ENCODE measurements around the gene NCDN.

NCDN gene

DNA sequence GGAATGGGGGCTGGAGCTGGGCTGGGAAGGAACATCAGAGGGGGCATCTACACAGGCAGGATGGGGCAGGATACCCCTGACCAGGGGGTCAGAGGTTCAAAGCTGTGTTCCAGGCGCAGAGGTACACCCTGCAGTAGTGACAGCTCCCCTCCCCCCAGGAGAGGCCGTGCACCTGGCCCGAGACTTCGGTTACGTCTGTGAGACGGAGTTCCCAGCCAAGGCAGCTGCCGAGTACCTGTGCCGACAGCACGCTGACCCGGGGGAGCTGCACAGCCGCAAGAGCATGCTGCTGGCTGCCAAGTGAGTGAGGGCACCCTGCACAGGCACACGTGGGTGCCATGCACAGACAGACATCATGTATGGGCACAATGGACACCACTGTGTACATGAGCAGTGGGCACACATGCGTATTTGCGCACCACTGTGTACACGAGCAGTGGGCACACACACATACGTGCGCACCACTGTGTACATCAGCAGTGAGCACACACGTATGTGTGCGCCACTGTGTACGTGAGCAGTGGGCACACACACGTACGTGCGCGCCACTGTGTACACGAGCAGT lies 33.0 kb downstream of the NCDN start:
- no peak for DNase-seq (ENCODE audit: low spot score)

DNA sequence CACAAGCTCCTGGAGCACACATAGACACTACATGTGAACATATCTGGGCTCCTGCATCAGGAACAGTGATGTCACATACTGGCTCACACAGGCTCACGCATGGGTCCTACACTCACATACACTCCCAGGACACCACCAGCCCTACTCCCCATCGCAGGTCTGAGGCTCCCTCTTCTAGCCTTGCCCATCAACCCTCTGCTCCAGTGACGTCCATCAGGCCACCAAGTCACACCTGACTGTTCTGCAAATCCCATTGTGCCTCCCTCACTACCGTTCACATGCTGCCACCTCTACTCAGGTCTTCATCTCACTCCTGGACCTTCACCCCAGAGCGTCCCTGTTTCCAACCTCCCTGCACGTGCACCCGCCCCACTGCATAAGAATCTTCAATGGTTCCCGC lies 33.6 kb downstream of the NCDN start:
- DNase-seq (ENCODE audit: low spot score), result no peak

DNA sequence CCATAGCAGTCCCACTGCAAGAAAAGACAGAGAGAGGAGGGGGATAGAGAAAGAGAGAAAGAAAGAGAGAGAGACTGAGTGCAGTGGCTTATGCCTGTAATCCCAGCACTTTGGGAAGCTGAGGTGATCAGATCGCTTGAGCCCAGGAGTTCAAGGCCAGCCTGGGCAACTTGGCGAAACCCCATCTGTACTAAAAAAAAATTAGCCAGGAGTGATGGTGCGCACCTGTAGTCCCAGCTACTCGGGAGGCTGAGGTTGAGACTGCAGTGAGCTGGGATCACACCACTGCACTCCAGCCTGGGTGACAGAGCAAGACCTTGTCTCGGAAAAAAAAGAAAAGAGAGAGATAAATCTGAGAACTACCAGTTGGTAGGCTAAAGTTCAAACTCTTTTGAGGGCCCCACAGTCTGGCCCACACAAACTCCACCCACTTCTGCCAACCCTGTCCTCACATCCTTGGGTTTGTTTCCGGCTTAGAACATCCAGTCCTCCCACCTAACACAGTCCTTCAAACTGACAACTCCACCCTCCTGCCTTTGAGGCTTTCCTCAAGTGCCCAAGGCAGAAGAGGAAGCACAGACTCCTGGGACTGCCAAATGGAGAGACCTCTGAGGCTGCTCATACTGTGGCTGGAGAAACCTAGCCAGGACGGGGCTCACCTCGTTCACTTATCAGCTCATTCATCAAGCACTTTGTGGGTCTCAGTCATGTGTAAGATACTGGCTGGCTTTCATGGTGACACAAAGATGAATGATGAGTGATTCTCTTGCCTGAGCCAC lies 35.6 kb downstream of the NCDN start:
- DNase-seq (ENCODE audit: low spot score), result no peak

DNA sequence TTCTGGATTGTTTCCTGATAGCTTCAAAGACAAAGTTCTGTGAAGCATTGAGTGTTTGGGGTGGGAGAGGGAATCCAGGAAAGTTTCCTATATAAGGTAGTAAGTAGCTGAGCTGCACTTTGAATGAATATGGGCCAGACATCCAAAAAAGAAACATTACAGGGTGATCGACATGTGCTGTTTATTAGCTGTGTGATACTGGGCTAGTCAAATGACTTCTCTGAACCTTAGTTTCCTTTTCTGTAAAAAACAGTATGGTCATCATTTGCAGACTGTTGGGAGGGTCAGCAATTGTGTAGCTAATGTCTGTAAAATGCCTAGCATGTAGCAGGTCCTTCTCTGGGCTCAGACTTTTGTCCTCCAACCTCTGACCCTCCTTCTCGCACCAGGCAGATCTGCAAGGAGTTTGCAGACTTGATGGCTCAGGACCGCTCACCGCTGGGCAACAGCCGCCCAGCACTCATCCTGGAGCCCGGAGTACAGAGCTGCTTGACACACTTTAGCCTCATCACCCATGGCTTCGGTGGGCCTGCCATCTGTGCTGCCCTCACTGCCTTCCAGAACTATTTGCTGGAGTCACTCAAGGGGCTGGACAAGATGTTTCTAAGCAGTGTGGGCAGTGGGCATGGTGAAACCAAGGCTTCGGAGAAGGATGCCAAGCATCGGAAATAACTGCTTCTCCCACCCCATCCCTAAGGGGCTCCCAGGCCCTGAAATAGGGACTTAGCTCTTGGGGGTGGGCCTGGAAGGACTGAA lies 36.6 kb downstream of the NCDN start:
- no peak for DNase-seq (ENCODE audit: low spot score)

DNA sequence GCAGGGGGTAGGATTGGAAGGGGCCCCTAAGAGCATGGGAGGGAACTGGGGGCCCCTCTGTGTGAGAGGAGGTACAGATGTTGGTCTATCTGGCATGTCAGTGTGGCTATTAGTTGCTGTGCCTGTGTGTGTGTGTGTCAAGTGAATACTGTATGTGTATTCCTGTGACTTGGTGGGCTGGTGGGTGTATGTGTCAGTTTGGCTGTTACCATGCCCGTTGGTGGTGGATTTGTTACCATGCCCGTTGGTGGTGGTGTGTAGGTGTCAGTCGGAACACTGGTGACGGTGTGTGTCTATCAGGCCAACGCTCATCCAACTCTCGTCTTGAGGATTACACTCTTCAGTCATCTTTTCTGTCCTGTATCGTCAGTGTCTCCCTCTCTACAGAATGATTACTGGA lies 38.1 kb downstream of the NCDN start:
- no peak for DNase-seq (ENCODE audit: low spot score)

DNA sequence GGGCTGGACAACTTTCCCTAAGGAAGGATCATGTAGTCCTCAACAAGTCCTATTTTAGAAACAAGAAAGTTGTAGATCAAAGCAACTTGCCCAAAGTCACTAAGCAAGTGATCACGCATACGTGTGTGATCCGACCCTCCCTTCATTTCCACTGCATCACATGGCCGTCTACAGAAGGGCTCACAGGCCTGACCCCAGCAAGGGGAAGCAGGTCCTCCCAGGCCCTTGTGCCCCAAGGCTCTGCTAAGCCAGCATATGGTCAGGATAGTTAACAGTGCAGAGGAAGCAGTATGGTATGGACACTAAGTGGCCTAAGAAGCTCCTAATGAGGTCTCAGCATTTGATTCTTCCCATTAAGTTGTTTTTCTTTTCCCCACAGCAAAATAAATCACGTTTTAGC lies 40.3 kb downstream of the NCDN start:
- no peak for DNase-seq (ENCODE audit: low spot score)

DNA sequence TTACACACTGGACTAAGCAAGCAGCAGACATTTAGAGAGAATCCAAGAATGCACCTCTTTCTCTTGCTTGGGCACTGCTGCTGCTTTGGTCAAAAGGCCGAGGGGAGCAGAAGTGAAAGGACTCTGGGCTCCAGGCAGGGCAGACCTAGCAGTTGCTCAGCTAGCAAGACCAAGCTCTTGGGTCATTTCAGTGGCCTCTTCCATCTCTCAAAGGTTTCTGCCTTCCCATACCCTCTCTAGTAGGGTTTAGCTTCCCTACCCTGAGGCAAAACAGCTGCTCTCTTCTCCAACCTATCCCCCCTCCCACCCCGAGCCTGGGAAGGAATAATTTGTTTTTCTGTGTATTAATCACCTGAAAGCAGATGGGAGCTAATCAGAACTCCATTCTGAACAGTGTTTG lies 41.3 kb downstream of the NCDN start:
- DNase-seq (ENCODE audit: low spot score), result no peak

DNA sequence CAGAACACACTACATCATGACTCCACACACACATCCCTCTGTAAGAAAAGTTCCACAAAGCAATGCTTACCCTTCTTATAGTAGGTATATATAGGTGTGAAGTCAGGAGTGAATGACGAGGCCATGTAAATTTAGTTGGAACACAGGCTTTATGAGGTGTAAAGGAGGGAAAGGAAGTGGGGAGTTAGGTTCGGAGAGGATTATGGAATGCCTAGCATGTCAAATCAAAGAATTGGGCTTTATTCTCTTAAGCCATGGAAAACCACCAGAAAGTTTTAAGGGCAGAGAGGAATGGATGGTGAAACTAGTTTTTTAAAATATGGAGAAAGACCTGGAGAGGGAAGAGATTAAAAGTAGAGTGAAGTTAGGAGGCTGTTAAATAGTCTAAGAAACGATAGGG lies 41.8 kb downstream of the NCDN start:
- DNase-seq (ENCODE audit: low spot score), result no peak

DNA sequence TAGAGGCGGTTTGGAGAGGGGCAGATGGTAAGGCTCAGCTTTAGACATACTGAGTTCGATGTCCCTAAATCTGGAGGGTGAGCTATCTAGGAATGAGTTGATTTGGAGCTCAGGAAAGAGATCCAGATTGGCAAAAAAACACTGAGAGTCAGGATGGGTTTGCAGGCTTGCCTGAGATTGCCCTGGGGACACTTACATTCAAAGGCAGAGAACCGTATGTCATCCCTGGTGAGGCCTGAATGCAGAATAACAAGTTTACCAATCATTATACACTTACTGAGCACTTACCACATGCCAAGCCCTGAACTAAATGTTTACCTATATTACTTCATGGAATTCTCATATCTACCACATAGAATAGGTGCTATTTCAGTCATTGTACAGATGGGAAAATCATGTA lies 43.0 kb downstream of the NCDN start:
- no peak for DNase-seq (ENCODE audit: low spot score)

DNA sequence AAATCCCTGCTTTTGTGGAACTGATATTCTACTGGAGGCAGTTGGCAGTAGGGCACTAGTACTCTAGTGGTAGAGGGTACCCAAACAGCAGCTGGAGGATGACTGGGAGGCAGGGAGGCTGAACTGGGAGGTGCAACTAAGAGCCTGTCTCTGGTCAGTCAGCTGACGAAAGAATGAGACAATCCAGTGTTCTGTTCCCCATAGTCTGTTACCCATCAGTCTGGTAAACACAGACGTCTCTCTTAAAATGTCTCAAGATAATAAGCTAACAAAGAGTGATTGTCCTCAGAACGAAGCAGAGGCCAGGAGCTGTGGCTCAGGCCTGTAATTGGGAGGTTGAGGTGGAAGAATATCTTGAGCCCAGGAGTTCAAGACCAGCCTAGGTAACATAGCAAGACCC lies 45.9 kb downstream of the NCDN start:
- DNase-seq (ENCODE audit: low spot score), result no peak

DNA sequence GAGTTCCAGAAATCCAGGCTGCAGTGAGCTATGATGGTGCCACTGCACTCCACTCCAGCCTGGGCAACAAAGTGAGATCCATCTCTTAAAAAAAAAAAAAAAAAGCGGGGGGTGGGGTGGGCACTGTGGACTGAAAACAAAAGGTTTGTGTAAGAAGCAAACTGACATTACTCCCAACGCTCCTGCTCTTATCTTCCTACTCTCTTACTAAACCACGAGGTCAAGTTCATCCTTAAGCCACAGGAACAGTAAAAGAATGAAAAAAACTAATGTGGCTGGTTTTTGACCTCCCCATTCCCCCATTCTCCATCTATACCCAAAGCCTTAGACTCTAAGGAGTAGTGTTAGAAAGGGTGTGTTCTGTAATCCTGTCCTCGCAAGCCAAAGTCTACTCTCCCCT lies 46.3 kb downstream of the NCDN start:
- no peak for DNase-seq (ENCODE audit: low spot score)

DNA sequence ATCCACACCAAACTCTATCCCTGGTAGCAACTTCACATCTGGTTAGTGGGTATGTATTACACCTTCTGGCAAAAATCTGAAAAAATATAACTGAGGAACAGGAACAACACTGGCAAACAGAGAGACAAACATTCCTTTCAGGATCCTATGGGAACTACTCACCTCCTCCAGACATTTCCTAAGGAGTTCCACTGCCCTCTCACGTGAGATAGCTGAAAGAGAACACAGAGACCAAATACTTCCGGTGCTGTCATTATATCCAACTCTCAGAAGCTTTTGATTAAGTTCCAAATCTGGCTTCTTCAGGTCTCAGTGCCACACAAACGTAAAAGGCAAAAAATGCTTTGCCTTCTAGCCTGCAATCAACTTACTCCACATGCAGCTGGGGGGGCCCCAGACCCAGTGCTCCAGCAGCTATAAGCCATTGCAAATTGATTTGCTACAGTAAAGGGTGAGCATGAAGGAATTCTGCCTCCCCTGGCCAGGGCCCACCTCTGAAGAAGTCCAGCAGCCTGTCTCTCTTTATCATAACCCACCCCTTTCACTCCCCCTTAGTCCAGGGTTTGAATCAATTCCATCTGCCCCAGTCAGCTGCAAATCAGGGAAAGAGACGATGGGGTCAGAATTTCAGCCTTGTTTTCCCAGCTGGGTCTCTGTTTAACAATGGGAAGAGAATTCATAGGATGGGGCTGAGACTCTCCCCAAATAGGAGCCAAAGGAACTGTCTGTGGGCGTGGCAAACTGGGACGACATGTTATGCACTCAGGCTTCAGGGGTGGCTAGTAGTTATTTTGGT lies 47.7 kb downstream of the NCDN start:
- no peak for DNase-seq (ENCODE audit: low spot score)

DNA sequence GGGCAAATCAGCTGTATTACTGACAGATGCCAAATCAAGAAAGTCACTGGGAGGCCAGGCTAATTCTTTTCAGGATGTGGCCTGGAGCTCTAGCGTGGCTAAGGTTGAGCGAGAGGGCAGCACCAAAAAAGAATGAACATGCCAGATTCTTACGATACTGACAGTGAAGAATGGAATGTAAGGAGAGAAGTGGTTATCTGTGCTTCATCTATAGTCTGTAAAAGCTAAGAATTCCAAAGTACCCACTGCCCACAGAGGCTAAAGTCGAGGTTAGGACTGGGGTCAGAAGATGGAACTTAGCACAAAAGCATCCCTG lies 48.2 kb downstream of the NCDN start:
- no peak for DNase-seq (ENCODE audit: low spot score)

DNA sequence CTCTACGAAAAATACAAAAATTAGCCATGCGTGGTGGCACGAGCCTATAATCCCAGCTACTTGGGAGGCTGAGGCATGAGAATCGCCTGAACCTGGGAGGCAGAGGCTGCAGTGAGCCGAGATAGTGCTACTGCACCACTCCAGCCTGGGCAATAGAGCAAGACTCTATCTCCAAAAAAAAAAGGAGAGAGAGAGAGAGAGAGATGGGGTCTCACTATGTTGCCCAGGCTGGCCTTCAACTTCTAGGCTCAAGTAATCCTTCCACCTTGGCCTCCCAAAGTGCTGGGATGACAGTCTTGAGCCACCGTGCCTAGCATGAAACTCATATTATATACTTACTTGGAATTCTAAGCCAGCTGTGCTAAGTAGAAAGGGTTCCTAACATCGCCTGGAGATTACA lies 54.1 kb downstream of the NCDN start:
- no peak for DNase-seq (ENCODE audit: low spot score)

DNA sequence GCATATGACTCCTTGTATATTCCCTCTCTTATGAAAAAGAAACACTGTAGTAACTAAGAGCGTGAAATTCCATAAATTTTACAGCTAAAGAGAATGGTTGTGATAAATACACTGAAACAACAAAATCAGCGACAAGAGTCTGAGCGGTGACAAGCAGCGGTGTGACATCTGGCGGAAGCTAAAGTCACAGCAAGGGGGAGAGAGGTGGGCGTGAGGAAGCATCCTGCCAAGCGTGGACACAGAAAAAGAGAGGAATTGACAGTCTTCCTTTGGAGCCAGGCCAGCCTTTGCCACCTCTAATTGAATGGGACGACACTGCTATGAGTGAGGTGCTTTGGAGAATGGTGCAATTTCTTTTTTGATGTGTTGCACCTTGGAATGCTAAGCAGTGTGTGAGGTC lies 57.8 kb downstream of the NCDN start:
- no peak for DNase-seq (ENCODE audit: low spot score)

Measured in SW480 (cell line).